Esophagus squamous epithelium (tissue), 5 donors: ENCODE measurements around the gene GRXCR2. TPM values are rescaled to one million over a fixed set of nuclear protein-coding genes. Genes with fewer than 3 reads are reported as not detected.

Source experiments
- DNase-seq: peaks from one replicate; lab custom pipeline; 2025; lab: John Stamatoyannopoulos, UW
- H3K27ac ChIP-seq, 4 donors: fragments of 200-600 bp; sonication (generic); one replicate each; pipeline ENCODE4 v1.5.1; 2016 to 2019; ENCODE audit warnings: mild to moderate bottlenecking in 1 of 4
- H3K27me3 ChIP-seq, 4 donors: fragments of 200-600 bp; sonication (generic); 1 replicate in 3 of 4; 2 replicates in 1 of 4; pipeline versions ENCODE4 v1.5.1 to v1.6.0; 2017 to 2021; ENCODE audit warnings: antibody characterized with exemption in 1 of 4
- H3K36me3 ChIP-seq, 3 donors: fragments of 200-600 bp; sonication (generic); one replicate each; pipeline ENCODE4 v1.5.1; 2016 to 2019
- H3K4me1 ChIP-seq, 3 donors: fragments of 200-600 bp; sonication (generic); one replicate each; pipeline ENCODE4 v1.5.1; 2017 to 2019
- H3K4me3 ChIP-seq, 4 donors: fragments of 200-600 bp; sonication (generic); 1 replicate in 3 of 4; 2 replicates in 1 of 4; pipeline ENCODE4 v1.5.1; 2016 to 2019; ENCODE audit warnings: mild to moderate bottlenecking in 2 of 4, moderate library complexity in 1 of 4
- H3K9me3 ChIP-seq, 3 donors: fragments of 200-600 bp; sonication (generic); one replicate each; pipeline ENCODE4 v1.5.1; 2016 to 2019
- POLR2A ChIP-seq, 4 donors: fragments of 450-650 bp; IDR thresholded peaks; one replicate each; pipeline ENCODE4 v1.6.1; 2017; ENCODE audit warnings: antibody characterized with exemption in 4 of 4, mild to moderate bottlenecking in 4 of 4, moderate library complexity in 3 of 4
- WGBS, 2 donors: methylation state at CpG; one replicate each; pipeline ENCODE4 v1.1.5; 2018; 5-methylcytosine and 5-hydroxymethylcytosine counted together
- intact Hi-C: fragments of 100-400 bp; cut with DNase I; formaldehyde crosslinking; loops from one replicate; pipeline ENCODE4 v1.15.0; 2022
- total RNA-seq, 4 donors: library from RNA; depleted of rRNA; stranded (reverse); fragments of >200 nt; gene quantifications; one replicate each; pipeline ENCODE4 v1.1.0, GENCODE V29; 2016
- TF ChIP-seq, protein P1 (sequence below), 6 experiments: fragments of 450-650 bp in 4 of 6; fragments of 200-600 bp in 2 of 6; sonication (generic) in 2 of 6; IDR thresholded peaks; one replicate each; pipeline ENCODE4 v1.5.1; 2016 to 2019; ENCODE audit warnings: antibody characterized with exemption in 6 of 6, mild to moderate bottlenecking in 4 of 6, moderate library complexity in 4 of 6
- donor health status: DM: yes; HTN: yes; CAD: no.

The GRXCR2 gene
- total RNA-seq, 4 donors from 2014 or later, result not detected

DNA sequence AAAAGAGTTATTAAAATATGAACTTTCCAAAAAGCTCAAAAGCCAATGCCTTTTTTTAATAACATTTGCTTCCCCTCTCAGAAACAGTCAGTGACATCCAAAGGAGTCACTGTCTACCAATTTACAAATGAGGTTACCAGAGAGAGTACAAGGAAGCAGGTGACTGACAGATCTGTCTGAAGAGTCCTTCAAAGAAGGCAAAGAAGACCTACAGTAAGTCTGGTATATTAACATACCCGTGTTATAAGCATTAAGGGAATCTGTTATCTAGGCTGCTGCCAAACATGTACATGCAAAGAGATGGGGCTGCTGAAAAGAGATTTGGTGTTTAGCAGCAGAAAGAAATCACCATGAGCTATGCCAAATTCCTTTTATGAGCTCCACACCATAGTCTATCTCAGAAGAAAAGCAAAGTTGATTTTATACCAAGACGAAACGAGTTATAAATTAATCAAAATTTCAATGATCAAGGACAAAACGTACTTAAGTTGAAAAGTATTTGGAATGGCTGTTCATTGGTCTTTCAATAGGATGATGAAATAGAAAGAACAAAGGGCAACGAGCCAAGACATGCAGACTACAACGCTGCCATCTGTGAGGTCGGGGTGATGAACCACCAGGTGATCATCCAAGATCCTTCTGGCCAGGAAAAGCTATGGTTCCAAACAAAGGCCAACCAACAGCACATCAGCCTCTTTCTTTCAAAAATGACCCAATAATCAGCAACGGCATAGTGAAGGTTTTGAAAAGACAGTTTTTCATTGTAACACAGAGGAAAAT is 45.7 kb downstream of the GRXCR2 start:
- WGBS, 2 donors, result 44 to 50% methylated on average over 8 of the region's 8 CpGs
- Histone ChIP-seq H3K4me1 (peaks cover 0 to 34% (median 8%) of the 10 kb centered on the region in 3 donors), H3K36me3 (no peaks in the 10 kb centered on the region), H3K4me3 (no peak overlapping the region), H3K27ac (no peak overlapping the region), H3K27me3 (no peaks in the 10 kb centered on the region), H3K9me3 (no peaks in the 10 kb centered on the region)
- intact Hi-C loops, result loop anchor here (10.0 kb wide), 1 partner anchor 142 kb away; no protein-coding TSS in a partner anchor
- TF ChIP-seq, protein P1, sequence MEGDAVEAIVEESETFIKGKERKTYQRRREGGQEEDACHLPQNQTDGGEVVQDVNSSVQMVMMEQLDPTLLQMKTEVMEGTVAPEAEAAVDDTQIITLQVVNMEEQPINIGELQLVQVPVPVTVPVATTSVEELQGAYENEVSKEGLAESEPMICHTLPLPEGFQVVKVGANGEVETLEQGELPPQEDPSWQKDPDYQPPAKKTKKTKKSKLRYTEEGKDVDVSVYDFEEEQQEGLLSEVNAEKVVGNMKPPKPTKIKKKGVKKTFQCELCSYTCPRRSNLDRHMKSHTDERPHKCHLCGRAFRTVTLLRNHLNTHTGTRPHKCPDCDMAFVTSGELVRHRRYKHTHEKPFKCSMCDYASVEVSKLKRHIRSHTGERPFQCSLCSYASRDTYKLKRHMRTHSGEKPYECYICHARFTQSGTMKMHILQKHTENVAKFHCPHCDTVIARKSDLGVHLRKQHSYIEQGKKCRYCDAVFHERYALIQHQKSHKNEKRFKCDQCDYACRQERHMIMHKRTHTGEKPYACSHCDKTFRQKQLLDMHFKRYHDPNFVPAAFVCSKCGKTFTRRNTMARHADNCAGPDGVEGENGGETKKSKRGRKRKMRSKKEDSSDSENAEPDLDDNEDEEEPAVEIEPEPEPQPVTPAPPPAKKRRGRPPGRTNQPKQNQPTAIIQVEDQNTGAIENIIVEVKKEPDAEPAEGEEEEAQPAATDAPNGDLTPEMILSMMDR (IDR thresholded peaks at IDR 0.05), result no peak
- TF ChIP-seq POLR2A (IDR thresholded peaks at IDR 0.05), result no peak
- DNase-seq, result no peak

DNA sequence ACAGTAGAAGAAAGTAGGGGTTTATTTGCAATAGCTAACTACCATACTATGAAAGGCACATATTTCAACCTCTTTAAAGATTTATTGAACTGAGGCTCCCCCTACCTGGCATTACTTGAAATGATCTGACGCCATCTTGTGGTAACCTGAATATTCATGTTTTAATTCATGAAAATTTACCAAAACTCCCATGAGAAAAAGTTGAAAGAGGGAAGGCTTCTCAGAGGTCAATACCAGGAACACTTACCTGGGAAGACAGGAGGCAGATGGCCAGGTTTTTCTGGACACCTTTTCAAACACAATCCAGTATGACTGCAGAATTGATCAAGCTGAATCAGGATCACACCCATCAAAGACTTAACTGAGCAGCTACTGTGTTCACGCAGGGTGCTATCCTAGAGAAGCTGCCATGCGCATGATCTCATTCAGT is 47.0 kb downstream of the GRXCR2 start:
- Histone ChIP-seq H3K4me3 (no peak overlapping the region), H3K27me3 (no peaks in the 10 kb centered on the region), H3K9me3 (no peaks in the 10 kb centered on the region), H3K4me1 (peaks cover 0 to 24% (median 1%) of the 10 kb centered on the region in 3 donors), H3K36me3 (no peaks in the 10 kb centered on the region), H3K27ac (no peak overlapping the region)
- no peak for DNase-seq
- TF ChIP-seq, protein P1 (IDR thresholded peaks at IDR 0.05), result peak; percentile 44 to 80 (median 66)
- TF ChIP-seq POLR2A (IDR thresholded peaks at IDR 0.05), result no peak
- intact Hi-C loops, result loop anchor here (10.0 kb wide), 1 partner anchor 141 kb away; no protein-coding TSS in a partner anchor
- 66 to 68% methylated on average over 3 of the region's 3 CpGs for WGBS, 2 donors

DNA sequence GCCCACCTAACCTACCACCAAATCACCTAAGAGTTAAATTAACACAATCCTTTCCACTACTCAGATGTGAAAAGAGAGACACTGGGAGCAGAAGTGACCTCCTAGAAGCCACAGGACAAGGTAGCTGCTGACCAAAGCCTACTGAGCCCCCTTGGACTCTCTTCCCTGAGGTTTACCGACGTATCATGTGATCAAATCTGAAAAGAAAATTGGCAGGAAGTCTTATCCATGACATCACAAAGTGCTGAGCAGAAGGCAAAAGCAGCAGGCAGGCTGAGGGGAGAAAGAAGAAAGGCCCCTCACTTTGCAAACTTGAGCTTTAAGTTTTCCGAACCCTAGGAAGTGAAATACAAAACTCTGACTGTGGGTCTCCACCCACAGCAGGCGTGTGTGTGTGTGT is 48.8 kb downstream of the GRXCR2 start:
- intact Hi-C loops, result loop anchor here (10.0 kb wide), 1 partner anchor 139 kb away; no protein-coding TSS in a partner anchor
- Histone ChIP-seq H3K27ac (no peak overlapping the region), H3K4me3 (no peak overlapping the region), H3K36me3 (peaks cover 0 to 3% (median 0%) of the 10 kb centered on the region in 3 donors), H3K27me3 (no peaks in the 10 kb centered on the region), H3K9me3 (no peaks in the 10 kb centered on the region), H3K4me1 (peaks cover 0 to 8% (median 0%) of the 10 kb centered on the region in 3 donors)
- TF ChIP-seq POLR2A (IDR thresholded peaks at IDR 0.05), result no peak
- TF ChIP-seq, protein P1 (IDR thresholded peaks at IDR 0.05), result no peak
- 38 to 42% methylated on average over 3 to 4 of the region's 4 CpGs for WGBS, 2 donors
- no peak for DNase-seq

DNA sequence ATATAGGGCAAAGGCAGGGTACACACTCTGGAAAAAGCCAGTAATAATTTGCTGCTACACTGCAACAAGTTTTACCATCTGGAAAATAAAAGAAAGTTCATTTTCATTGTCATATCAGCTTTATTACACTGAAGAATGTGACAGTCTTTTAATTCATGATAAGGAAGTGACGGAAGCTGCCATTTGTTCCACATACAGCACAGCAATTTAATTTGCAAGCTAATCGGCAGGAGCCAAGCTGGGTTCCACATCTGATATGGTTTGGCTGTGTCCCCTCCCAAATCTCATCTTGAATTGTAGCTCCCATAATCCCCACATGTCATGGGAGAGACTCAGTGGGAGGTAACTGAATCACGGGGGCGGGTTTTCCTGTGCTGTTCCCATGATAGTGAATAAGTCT is 54.2 kb downstream of the GRXCR2 start:
- no peaks in the 10 kb centered on the region for H3K9me3 ChIP-seq

More for the DNA sequence above, 54.2 kb downstream of the GRXCR2 start:
- Histone ChIP-seq H3K27ac (no peak overlapping the region), H3K4me1 (no peaks in the 10 kb centered on the region), H3K36me3 (peaks cover 0 to 23% (median 0%) of the 10 kb centered on the region in 3 donors), H3K27me3 (no peaks in the 10 kb centered on the region), H3K4me3 (no peak overlapping the region)
- DNase-seq, result no peak
- intact Hi-C loops, result no loop called here
- WGBS, 2 donors, result 85 to 91% methylated on average over 4 of the region's 4 CpGs
- TF ChIP-seq, protein P1 (IDR thresholded peaks at IDR 0.05), result no peak
- no peak for TF ChIP-seq POLR2A (IDR thresholded peaks at IDR 0.05)
